ENCODE measurements around the gene SPATA33.

DNA sequence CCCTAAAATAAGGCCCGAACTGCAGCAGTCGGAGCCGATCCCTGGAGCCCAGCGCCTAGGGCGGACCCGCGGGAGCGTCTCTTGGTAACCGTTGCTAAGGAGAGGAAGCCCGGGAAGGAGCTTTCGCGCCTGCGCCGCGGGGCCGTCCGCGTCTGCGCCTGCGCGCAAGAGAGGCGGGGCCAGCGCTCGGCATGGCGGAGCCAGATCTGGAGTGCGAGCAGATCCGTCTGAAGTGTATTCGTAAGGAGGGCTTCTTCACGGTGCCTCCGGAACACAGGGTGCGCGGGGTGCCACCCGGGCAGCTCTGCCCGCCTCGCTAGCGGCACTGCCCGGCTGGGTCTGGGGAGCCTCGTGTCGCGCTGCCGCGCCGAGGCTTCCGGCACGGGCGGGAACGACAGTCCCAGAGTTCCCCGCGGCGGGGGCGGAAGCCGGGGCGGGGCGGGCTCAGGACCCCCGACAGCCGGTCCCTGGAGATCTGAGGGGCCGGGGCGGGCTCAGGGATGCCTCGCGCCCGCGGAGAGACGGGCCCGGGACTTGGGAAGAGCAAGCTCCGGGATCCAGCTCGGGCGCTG, 29.0 kb downstream of the SPATA33 start, which contains the start of gene CDK10:
- peak; percentile 85; the same call in 1 of the 2 replicates for TF ChIP-seq ZNF232 (CRISPR knock-in tag; IDR thresholded peaks at IDR 0.05)
- TF ChIP-seq, protein P1, sequence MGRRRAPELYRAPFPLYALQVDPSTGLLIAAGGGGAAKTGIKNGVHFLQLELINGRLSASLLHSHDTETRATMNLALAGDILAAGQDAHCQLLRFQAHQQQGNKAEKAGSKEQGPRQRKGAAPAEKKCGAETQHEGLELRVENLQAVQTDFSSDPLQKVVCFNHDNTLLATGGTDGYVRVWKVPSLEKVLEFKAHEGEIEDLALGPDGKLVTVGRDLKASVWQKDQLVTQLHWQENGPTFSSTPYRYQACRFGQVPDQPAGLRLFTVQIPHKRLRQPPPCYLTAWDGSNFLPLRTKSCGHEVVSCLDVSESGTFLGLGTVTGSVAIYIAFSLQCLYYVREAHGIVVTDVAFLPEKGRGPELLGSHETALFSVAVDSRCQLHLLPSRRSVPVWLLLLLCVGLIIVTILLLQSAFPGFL (CRISPR knock-in tag; IDR thresholded peaks at IDR 0.05; ENCODE audit: borderline replicate concordance) = no peak

Data from WTC11 (cell line).